Measurements from ENCODE around the gene MGAT2. TPM values are rescaled to one million over a fixed set of nuclear protein-coding genes. Genes with fewer than 3 reads are reported as not detected.

The MGAT2 gene
- total and polyA plus RNA-seq, 9 of the 15 experiments (the other 6 are each of a cell fraction or from before 2014, with no cell fraction given) = 0.03 to 33.3 (median 24.6) TPM; not detected in 1

GRCh38 chr14:49620182-49621113 lies at the start of gene MGAT2, which contains the start of gene RPL36AL (continued):
- TF ChIP-seq, protein P1, sequence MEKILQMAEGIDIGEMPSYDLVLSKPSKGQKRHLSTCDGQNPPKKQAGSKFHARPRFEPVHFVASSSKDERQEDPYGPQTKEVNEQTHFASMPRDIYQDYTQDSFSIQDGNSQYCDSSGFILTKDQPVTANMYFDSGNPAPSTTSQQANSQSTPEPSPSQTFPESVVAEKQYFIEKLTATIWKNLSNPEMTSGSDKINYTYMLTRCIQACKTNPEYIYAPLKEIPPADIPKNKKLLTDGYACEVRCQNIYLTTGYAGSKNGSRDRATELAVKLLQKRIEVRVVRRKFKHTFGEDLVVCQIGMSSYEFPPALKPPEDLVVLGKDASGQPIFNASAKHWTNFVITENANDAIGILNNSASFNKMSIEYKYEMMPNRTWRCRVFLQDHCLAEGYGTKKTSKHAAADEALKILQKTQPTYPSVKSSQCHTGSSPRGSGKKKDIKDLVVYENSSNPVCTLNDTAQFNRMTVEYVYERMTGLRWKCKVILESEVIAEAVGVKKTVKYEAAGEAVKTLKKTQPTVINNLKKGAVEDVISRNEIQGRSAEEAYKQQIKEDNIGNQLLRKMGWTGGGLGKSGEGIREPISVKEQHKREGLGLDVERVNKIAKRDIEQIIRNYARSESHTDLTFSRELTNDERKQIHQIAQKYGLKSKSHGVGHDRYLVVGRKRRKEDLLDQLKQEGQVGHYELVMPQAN (IDR thresholded peaks at IDR 0.05; ENCODE audit: borderline replicate concordance) = peak; percentile 54; the same call in 1 of the 2 replicates
- TF ChIP-seq ARID2 (IDR thresholded peaks at IDR 0.05) (no peak), RBM39 (optimal IDR thresholded peaks at IDR 0.05; ENCODE audit: low read depth, low read length) (no peak), POLR2A (conservative IDR thresholded peaks at IDR 0.05) (peak; percentile 96), POLR2B (IDR thresholded peaks at IDR 0.05; ENCODE audit: low read depth, partially characterized antibody) (peak; percentile 90), HNRNPUL1 (IDR thresholded peaks at IDR 0.05; ENCODE audit: low read length) (no peak), PML (IDR thresholded peaks at IDR 0.05; ENCODE audit: low read length) (peak; percentile 69)
- TF ChIP-seq, protein P2, sequence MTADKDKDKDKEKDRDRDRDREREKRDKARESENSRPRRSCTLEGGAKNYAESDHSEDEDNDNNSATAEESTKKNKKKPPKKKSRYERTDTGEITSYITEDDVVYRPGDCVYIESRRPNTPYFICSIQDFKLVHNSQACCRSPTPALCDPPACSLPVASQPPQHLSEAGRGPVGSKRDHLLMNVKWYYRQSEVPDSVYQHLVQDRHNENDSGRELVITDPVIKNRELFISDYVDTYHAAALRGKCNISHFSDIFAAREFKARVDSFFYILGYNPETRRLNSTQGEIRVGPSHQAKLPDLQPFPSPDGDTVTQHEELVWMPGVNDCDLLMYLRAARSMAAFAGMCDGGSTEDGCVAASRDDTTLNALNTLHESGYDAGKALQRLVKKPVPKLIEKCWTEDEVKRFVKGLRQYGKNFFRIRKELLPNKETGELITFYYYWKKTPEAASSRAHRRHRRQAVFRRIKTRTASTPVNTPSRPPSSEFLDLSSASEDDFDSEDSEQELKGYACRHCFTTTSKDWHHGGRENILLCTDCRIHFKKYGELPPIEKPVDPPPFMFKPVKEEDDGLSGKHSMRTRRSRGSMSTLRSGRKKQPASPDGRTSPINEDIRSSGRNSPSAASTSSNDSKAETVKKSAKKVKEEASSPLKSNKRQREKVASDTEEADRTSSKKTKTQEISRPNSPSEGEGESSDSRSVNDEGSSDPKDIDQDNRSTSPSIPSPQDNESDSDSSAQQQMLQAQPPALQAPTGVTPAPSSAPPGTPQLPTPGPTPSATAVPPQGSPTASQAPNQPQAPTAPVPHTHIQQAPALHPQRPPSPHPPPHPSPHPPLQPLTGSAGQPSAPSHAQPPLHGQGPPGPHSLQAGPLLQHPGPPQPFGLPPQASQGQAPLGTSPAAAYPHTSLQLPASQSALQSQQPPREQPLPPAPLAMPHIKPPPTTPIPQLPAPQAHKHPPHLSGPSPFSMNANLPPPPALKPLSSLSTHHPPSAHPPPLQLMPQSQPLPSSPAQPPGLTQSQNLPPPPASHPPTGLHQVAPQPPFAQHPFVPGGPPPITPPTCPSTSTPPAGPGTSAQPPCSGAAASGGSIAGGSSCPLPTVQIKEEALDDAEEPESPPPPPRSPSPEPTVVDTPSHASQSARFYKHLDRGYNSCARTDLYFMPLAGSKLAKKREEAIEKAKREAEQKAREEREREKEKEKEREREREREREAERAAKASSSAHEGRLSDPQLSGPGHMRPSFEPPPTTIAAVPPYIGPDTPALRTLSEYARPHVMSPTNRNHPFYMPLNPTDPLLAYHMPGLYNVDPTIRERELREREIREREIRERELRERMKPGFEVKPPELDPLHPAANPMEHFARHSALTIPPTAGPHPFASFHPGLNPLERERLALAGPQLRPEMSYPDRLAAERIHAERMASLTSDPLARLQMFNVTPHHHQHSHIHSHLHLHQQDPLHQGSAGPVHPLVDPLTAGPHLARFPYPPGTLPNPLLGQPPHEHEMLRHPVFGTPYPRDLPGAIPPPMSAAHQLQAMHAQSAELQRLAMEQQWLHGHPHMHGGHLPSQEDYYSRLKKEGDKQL (CRISPR knock-in tag; IDR thresholded peaks at IDR 0.05; ENCODE audit: borderline replicate concordance) = no peak

All from K562 (cell line).